Endothelial cell of umbilical vein (primary cell): Measurements from ENCODE around the gene PAX5. TPM values are rescaled to one million over a fixed set of nuclear protein-coding genes. Genes with fewer than 3 reads are reported as not detected.

Source experiments
- BruUV-seq: library from RNA; stranded (reverse); fragments of 400-500 nt; replicated peaks from 2 replicates; lab custom pipeline; 2021; lab: Mats Ljungman, UMichigan
- CTCF ChIA-PET: fragments of 300-600, 350-600 bp; sonication (Branson Sonifier 250); formaldehyde crosslinking; loops from one replicate; lab custom pipeline; 2021; ENCODE audit warnings: antibody characterized with exemption, inconsistent platforms; lab: Charles Lee
- POLR2A ChIA-PET: fragments of 300-600, 350-600 bp; sonication (Branson Sonifier 250); formaldehyde crosslinking; loops from one replicate; lab custom pipeline; 2021; ENCODE audit warnings: antibody characterized with exemption, inconsistent platforms; lab: Charles Lee
- DNase-seq: peaks from one replicate; pipeline ENCODE4 v3.0.0-alpha.2; 2011; ENCODE audit warnings: low read depth, low spot score
- FAIRE-seq: peaks from 2 replicates; lab custom pipeline; 2011; peaks lifted over from hg19 to GRCh38; lab: Jason Lieb, UNC
- H2AFZ ChIP-seq: 2 replicates; pipeline ENCODE4 v1.6.0; 2012; ENCODE audit warnings: low read depth, low read length, control low read depth, inconsistent platforms
- H3K27ac ChIP-seq: 2 replicates; pipeline ENCODE4 v1.5.1; 2011; ENCODE audit warnings: low read depth, mild to moderate bottlenecking, control low read depth, low read length, moderate library complexity; ENCODE audit not compliant: insufficient read depth
- H3K27me3 ChIP-seq, 2 experiments: 2 replicates each; pipeline versions ENCODE4 v1.6.0 to v1.6.1; 2011; ENCODE audit warnings: low read length in 2 of 2, mixed read lengths in 1 of 2; ENCODE audit not compliant: control insufficient read depth in 2 of 2, insufficient read depth in 2 of 2
- H3K36me3 ChIP-seq, 2 experiments: 2 replicates in 1 of 2; 3 replicates in 1 of 2; pipeline ENCODE4 v1.5.1; 2011; ENCODE audit warnings: low read length in 2 of 2, mild to moderate bottlenecking in 1 of 2, moderate library complexity in 1 of 2; ENCODE audit not compliant: control insufficient read depth in 2 of 2, insufficient read depth in 2 of 2; ENCODE audit errors: extremely low read depth in 1 of 2
- H3K4me1 ChIP-seq: 3 replicates; pipeline ENCODE4 v1.5.1; 2011; ENCODE audit warnings: mild to moderate bottlenecking, low read length; ENCODE audit not compliant: control insufficient read depth, insufficient read depth; ENCODE audit errors: extremely low read depth
- H3K4me2 ChIP-seq: 2 replicates; pipeline ENCODE4 v1.6.1; 2011; ENCODE audit warnings: low read length, control low read depth, mixed read lengths; ENCODE audit not compliant: insufficient read depth
- H3K4me3 ChIP-seq, 3 experiments: fragments of 200-600 bp in 1 of 3; sonication (generic), shearing (Covaris generic) in 1 of 3; replicated peaks in 1 of 3; 2 replicates each; pipeline ENCODE4 v1.5.1; 2011 to 2016; ENCODE audit warnings: control low read depth in 3 of 3, low read length in 3 of 3, mild to moderate bottlenecking in 2 of 3, inconsistent platforms in 1 of 3, low read depth in 1 of 3, moderate library complexity in 1 of 3; ENCODE audit not compliant: insufficient read depth in 1 of 3
- H3K79me2 ChIP-seq: 2 replicates; pipeline ENCODE4 v1.6.0; 2012; ENCODE audit warnings: low read length, inconsistent platforms; ENCODE audit not compliant: control insufficient read depth, insufficient read depth
- H3K9ac ChIP-seq: replicated peaks from 2 replicates; pipeline ENCODE3; 2011; ENCODE audit warnings: low read length, control low read depth; ENCODE audit not compliant: insufficient read depth; ENCODE audit errors: extremely low read depth
- H3K9me1 ChIP-seq: replicated peaks from 3 replicates; pipeline ENCODE4 v1.6.0; 2011; ENCODE audit warnings: mild to moderate bottlenecking, low read length; ENCODE audit not compliant: control insufficient read depth, insufficient read depth; ENCODE audit errors: extremely low read depth
- H3K9me3 ChIP-seq: replicated peaks from 2 replicates; pipeline ENCODE4 v1.5.1; 2012; ENCODE audit warnings: low read length, inconsistent platforms; ENCODE audit not compliant: control insufficient read depth, insufficient read depth
- H4K20me1 ChIP-seq: replicated peaks from 2 replicates; pipeline ENCODE3; 2011; ENCODE audit warnings: mild to moderate bottlenecking, low read length; ENCODE audit not compliant: control insufficient read depth, insufficient read depth; ENCODE audit errors: extremely low read depth
- CTCF ChIP-seq, 2 donors: IDR thresholded peaks; 1 replicate in 1 of 2; 2 replicates in 1 of 2; pipeline ENCODE4 v1.5.1; 2011; ENCODE audit warnings: low read length in 2 of 2, mild to moderate bottlenecking in 2 of 2, moderate library complexity in 2 of 2, control low read depth in 1 of 2, inconsistent platforms in 1 of 2, low read depth in 1 of 2; ENCODE audit not compliant: insufficient read depth in 1 of 2; ENCODE audit errors: extremely low read depth in 1 of 2
- EZH2 ChIP-seq: IDR thresholded peaks from 2 replicates; pipeline ENCODE4 v1.6.1; 2012; ENCODE audit warnings: borderline replicate concordance, low read depth, mild to moderate bottlenecking, moderate library complexity, low read length, inconsistent platforms; ENCODE audit not compliant: severe bottlenecking
- FOS ChIP-seq: IDR thresholded peaks from 2 replicates; pipeline ENCODE4 v1.6.1; 2011; ENCODE audit warnings: mild to moderate bottlenecking, low read length, moderate library complexity, borderline replicate concordance; ENCODE audit not compliant: insufficient read depth
- GATA2 ChIP-seq: IDR thresholded peaks from 2 replicates; pipeline ENCODE4 v1.7.0; 2011; ENCODE audit warnings: low read depth, mild to moderate bottlenecking, moderate library complexity, mixed read lengths, low read length; ENCODE audit not compliant: insufficient read length, insufficient read depth
- JUN ChIP-seq: IDR thresholded peaks from 2 replicates; pipeline ENCODE4 v1.6.1; 2011; ENCODE audit warnings: borderline replicate concordance, low read depth; ENCODE audit not compliant: insufficient read length, insufficient read depth
- MYC ChIP-seq: IDR thresholded peaks from one replicate; pipeline ENCODE4 v1.6.1; 2011; ENCODE audit warnings: mild to moderate bottlenecking, low read depth, low read length
- POLR2A ChIP-seq: IDR thresholded peaks from 2 replicates; pipeline ENCODE4 v1.6.1; 2012; ENCODE audit warnings: low read depth, mild to moderate bottlenecking, control low read depth, low read length
- POLR2AphosphoS5 ChIP-seq: IDR thresholded peaks from 2 replicates; pipeline ENCODE4 v1.6.1; 2012; ENCODE audit warnings: low read depth, mild to moderate bottlenecking, control low read depth, low read length, moderate library complexity; ENCODE audit not compliant: insufficient read depth
- dilution Hi-C: fragments of 300-500 bp; cut with MboI; formaldehyde crosslinking; loops from one replicate; pipeline ENCODE4 v1.15.0; 2019; ENCODE audit warnings: low sequenced_read_pairs; ENCODE audit not compliant: extremely low pct_ligation_motif_present
- intact Hi-C: fragments of 100-400 bp; cut with micrococcal nuclease; formaldehyde crosslinking; loops from one replicate; pipeline ENCODE4 v1.10.0; 2022
- polyA plus RNA-seq, 4 experiments: library from polyadenylated mRNA; depleted of rRNA in 3 of 4; stranded (reverse) in 3 of 4; unstranded in 1 of 4; fragments of >200 nt; gene quantifications; 2 replicates each; pipeline versions ENCODE4 v1.2.1 to v1.2.3, GENCODE V29; 2011 to 2012; ENCODE audit warnings: missing spikeins in 1 of 4
- total RNA-seq: library from RNA; stranded (reverse); gene quantifications from 2 replicates; pipeline ENCODE4 v1.2.3, GENCODE V29; 2021
- TF ChIP-seq, protein P1 (sequence below): IDR thresholded peaks from 2 replicates; pipeline ENCODE4 v1.6.1; 2011; ENCODE audit not compliant: insufficient read depth, insufficient read length

Gene PAX5
- total and polyA plus RNA-seq, 2 donors (not counting 3 experiments of a cell fraction or from before 2014, with no cell fraction given) = not detected

DNA sequence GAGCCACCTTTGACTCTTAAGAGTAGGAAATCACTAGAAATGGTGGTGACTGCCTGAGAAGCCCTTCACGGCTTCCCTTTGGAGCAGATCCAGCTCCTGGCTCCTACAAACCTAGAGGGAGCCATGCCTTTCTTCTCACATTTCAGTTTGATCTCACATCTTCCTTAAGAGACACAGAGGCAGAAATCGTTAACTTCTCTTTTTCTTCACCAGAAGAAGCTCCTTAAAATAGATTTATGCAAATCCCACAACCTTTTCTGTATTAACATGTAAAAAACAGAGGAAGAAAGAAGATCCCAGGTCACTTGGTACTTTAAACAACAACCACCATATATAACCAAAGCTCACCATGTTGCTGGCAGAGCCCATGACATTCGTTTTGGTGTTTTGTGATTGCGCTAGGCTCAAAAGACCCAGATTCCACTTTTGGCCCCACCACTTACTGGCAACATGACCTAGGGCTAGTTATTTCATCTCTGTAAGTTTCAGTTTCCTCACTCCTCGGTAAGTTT lies 29.6 kb downstream of the PAX5 start:
- no TSS peak for BruUV-seq
- H3K4me3 ChIP-seq = no peak overlapping the region
- H2AFZ ChIP-seq = no peak overlapping the region
- no peak overlapping the region for H3K4me2 ChIP-seq
- no peaks in the 10 kb centered on the region for H3K9me3 ChIP-seq
- H4K20me1 ChIP-seq = no peaks in the 10 kb centered on the region
- no peak for DNase-seq
- no peak overlapping the region for H3K27ac ChIP-seq
- no peak for FAIRE-seq
- H3K4me1 ChIP-seq = no peaks in the 10 kb centered on the region
- CTCF ChIA-PET = interaction anchor here (1.3 to 1.7 kb wide), 3 partner anchors 9 to 15 kb away, joined by 3 to 11 read pairs (median 4); no protein-coding TSS in a partner anchor
- no peaks in the 10 kb centered on the region for H3K79me2 ChIP-seq
- no peak overlapping the region for H3K9ac ChIP-seq
- H3K27me3 ChIP-seq = peaks cover 57 to 71% of the 10 kb centered on the region in 2 experiments
- no peaks in the 10 kb centered on the region for H3K9me1 ChIP-seq
- H3K36me3 ChIP-seq = no peaks in the 10 kb centered on the region
- POLR2A ChIA-PET = no interaction called here
- intact Hi-C loops (no loop called here), dilution Hi-C loops (no loop called here)
- TF ChIP-seq POLR2A (no peak), GATA2 (no peak), MYC (no peak), POLR2AphosphoS5 (no peak), JUN (no peak), EZH2 (no peak), CTCF (IDR thresholded peaks at IDR 0.05; ENCODE audit: extremely low read depth in 1 of 2, insufficient read depth in 1 of 2, low read depth in 1 of 2, low read length in 2 of 2) (no peak), FOS (no peak)
- TF ChIP-seq, protein P1, sequence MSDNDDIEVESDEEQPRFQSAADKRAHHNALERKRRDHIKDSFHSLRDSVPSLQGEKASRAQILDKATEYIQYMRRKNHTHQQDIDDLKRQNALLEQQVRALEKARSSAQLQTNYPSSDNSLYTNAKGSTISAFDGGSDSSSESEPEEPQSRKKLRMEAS = no peak
